AG04450 (cell line): Measurements from ENCODE around the gene GTF2F1. TPM values are rescaled to one million over a fixed set of nuclear protein-coding genes. Genes with fewer than 3 reads are reported as not detected.

ENCODE experiments used
- CTCF ChIA-PET: fragments of 300-600, 350-600 bp; formaldehyde crosslinking; extraction: SDS; loops from one replicate; lab custom pipeline; 2022; ENCODE audit warnings: antibody characterized with exemption, inconsistent platforms; lab: Charles Lee
- POLR2A ChIA-PET: fragments of 350-600 bp; formaldehyde crosslinking; extraction: SDS; loops from one replicate; lab custom pipeline; 2021; ENCODE audit warnings: antibody characterized with exemption, inconsistent platforms; lab: Yijun Ruan, JAX
- DNase-seq: peaks from one replicate; pipeline ENCODE4 v3.0.0-alpha.2; 2011; ENCODE audit warnings: low read depth, low spot score
- H3K27ac ChIP-seq: one replicate; pipeline ENCODE4 v1.5.1; 2012; ENCODE audit warnings: low read depth, low read length, control low read depth
- H3K27me3 ChIP-seq: one replicate; pipeline ENCODE4 v1.6.0; 2012; ENCODE audit warnings: low read length; ENCODE audit not compliant: control insufficient read depth, insufficient read depth
- H3K4me3 ChIP-seq: 2 replicates; pipeline ENCODE4 v1.5.1; 2011; ENCODE audit warnings: mild to moderate bottlenecking, low read depth, low read length, control low read depth
- H3K9me3 ChIP-seq: 2 replicates; pipeline ENCODE4 v1.5.1; 2012; ENCODE audit warnings: low read length; ENCODE audit not compliant: control insufficient read depth, insufficient read depth
- CTCF ChIP-seq: IDR thresholded peaks from 2 replicates; pipeline ENCODE4 v1.5.1; 2011; ENCODE audit warnings: low read depth, low read length, control low read depth, inconsistent platforms
- polyA minus RNA-seq: library from RNA; depleted of rRNA, polyadenylated mRNA; stranded (reverse); fragments of >200 nt; gene quantifications from 2 replicates; pipeline ENCODE4 v1.2.3, GENCODE V29; 2011; rRNA and poly(A)+ RNA removed
- polyA plus RNA-seq: library from polyadenylated mRNA; depleted of rRNA; stranded (reverse); fragments of >200 nt; gene quantifications from 2 replicates; pipeline ENCODE4 v1.2.3, GENCODE V29; 2011; rRNA removed

The GTF2F1 gene
- polyA plus RNA-seq (33.7 and 43.7 TPM in 2 replicates), polyA minus RNA-seq (39.9 and 45.5 TPM in 2 replicates)

GRCh38 chr19:6393074-6393982 is at the start of gene GTF2F1:
Gene GTF2F1 (minus strand): TSS chr19:6393164. CDS start chr19:6392995, 169 bp downstream.
- TF ChIP-seq CTCF, result peak; percentile 19; the same call in 1 of the 2 replicates
- Histone ChIP-seq H3K9me3 (peaks cover 3% of the 10 kb centered on the region; the same call in 1 of the 2 replicates), H3K27ac (peak within 1 kb of the TSS; percentile 97), H3K27me3 (no peaks in the 10 kb centered on the region), H3K4me3 (peak within 1 kb of the TSS; percentile 89)
- POLR2A ChIA-PET, result interaction anchor here (0.8 to 1.7 kb wide), 5 partner anchors 17 to 77 kb away, joined by 3 to 9 read pairs (median 6); partner anchors contain the start of genes ALKBH7 and KHSRP
- DNase-seq, result peak; percentile 91
- CTCF ChIA-PET, result no interaction called here

- CTCF ChIA-PET, result no interaction called here
- Histone ChIP-seq H3K4me3 (no peak overlapping the region), H3K27me3 (no peaks in the 10 kb centered on the region), H3K27ac (no peak overlapping the region), H3K9me3 (no peaks in the 10 kb centered on the region; the same call in 1 of the 2 replicates)
- POLR2A ChIA-PET, result no interaction called here
- no peak for DNase-seq
- no peak for TF ChIP-seq CTCF
Measured at GRCh38 chr19:6442087-6442688, 49.2 kb upstream of the GTF2F1 start.

- no peak for DNase-seq
- Histone ChIP-seq H3K27me3 (no peaks in the 10 kb centered on the region), H3K4me3 (no peak overlapping the region), H3K9me3 (no peaks in the 10 kb centered on the region), H3K27ac (no peak overlapping the region)
- no peak for TF ChIP-seq CTCF
- ChIA-PET CTCF (no interaction called here), POLR2A (no interaction called here)
Measured at GRCh38 chr19:6440905-6441304, 47.9 kb upstream of the GTF2F1 start.

GRCh38 chr19:6439743-6440142 is 46.8 kb upstream of the GTF2F1 start:
- no peak for DNase-seq
- Histone ChIP-seq H3K9me3 (no peaks in the 10 kb centered on the region), H3K4me3 (no peak overlapping the region), H3K27ac (no peak overlapping the region), H3K27me3 (no peaks in the 10 kb centered on the region)
- ChIA-PET POLR2A (no interaction called here), CTCF (no interaction called here)
- no peak for TF ChIP-seq CTCF
